ENCODE measurements around the gene NGEF.

DNA sequence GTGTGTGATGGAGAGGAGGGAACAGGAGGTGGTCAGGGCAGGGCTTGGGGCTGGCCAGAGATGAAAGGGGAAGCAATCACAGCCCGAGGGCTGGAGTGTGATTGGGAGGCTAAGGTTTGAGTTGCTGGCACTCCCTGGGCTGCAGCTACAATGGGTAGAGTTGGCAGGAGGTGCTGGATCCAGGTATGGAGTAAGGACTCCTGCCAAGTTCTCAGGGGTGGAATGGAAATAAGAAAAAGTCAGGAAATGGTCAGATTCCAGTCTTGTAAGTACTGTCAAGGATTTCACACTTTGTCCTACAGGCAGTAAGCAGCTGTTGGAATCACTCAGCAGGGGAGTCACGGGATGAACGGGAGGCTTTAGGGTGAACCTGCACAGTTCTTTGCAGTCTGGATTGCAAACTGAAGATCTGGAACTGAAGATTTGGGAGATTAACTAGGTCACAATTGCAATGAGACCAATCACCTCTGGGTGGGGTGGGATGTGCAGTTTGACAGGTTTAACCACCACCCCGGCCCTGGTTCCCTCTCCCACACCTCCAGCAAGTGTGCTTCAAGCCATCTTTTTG lies 36.2 kb upstream of the NGEF start:
- TF ChIP-seq, protein P1, sequence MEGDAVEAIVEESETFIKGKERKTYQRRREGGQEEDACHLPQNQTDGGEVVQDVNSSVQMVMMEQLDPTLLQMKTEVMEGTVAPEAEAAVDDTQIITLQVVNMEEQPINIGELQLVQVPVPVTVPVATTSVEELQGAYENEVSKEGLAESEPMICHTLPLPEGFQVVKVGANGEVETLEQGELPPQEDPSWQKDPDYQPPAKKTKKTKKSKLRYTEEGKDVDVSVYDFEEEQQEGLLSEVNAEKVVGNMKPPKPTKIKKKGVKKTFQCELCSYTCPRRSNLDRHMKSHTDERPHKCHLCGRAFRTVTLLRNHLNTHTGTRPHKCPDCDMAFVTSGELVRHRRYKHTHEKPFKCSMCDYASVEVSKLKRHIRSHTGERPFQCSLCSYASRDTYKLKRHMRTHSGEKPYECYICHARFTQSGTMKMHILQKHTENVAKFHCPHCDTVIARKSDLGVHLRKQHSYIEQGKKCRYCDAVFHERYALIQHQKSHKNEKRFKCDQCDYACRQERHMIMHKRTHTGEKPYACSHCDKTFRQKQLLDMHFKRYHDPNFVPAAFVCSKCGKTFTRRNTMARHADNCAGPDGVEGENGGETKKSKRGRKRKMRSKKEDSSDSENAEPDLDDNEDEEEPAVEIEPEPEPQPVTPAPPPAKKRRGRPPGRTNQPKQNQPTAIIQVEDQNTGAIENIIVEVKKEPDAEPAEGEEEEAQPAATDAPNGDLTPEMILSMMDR (IDR thresholded peaks at IDR 0.05) = no peak
- TF ChIP-seq POLR2AphosphoS5 (IDR thresholded peaks at IDR 0.05) = no peak
- TF ChIP-seq POLR2A (IDR thresholded peaks at IDR 0.05) = no peak
